Naive B cell (primary cell): ENCODE results near the gene TMEM150A. TPM values are rescaled to one million over a fixed set of nuclear protein-coding genes. Genes with fewer than 3 reads are reported as not detected.

Experiments
- ATAC-seq, 2 donors: fragments of 150-1000 bp; cut with Tn5 transposase; 2 replicates each; pipeline ENCODE4 v1.10.0; 2021; ENCODE audit warnings: low read depth in 2 of 2, mild to moderate bottlenecking in 2 of 2, moderate library complexity in 2 of 2
- DNase-seq: peaks from one replicate; pipeline ENCODE4 v3.0.0; 2022
- H3K27ac Mint-ChIP-seq, 6 donors: one replicate each; pipeline ENCODE4 v1.8.0; 2020 to 2022; ENCODE audit warnings: mild to moderate bottlenecking in 6 of 6, mixed read lengths in 6 of 6, moderate library complexity in 5 of 6, inconsistent platforms in 2 of 6
- H3K27me3 Mint-ChIP-seq, 3 donors: one replicate each; pipeline ENCODE4 v1.8.0; 2021 to 2022; ENCODE audit warnings: mixed read lengths in 3 of 3, mild to moderate bottlenecking in 1 of 3
- H3K36me3 Mint-ChIP-seq, 2 donors: one replicate each; pipeline ENCODE4 v1.8.0; 2020 to 2022; ENCODE audit warnings: mixed read lengths in 2 of 2, inconsistent platforms in 1 of 2, mild to moderate bottlenecking in 1 of 2
- H3K4me1 Mint-ChIP-seq, 3 donors: one replicate each; pipeline ENCODE4 v1.8.0; 2020 to 2022; ENCODE audit warnings: mixed read lengths in 3 of 3, inconsistent platforms in 1 of 3, mild to moderate bottlenecking in 1 of 3, moderate library complexity in 1 of 3
- H3K4me3 Mint-ChIP-seq, 8 donors: one replicate each; pipeline ENCODE4 v1.8.0; 2020 to 2022; ENCODE audit warnings: mild to moderate bottlenecking in 8 of 8, mixed read lengths in 8 of 8, moderate library complexity in 8 of 8, inconsistent platforms in 2 of 8
- H3K9me3 Mint-ChIP-seq, 7 donors: one replicate each; pipeline ENCODE4 v1.8.0; 2020 to 2022; ENCODE audit warnings: mixed read lengths in 7 of 7, mild to moderate bottlenecking in 5 of 7, inconsistent platforms in 2 of 7, moderate library complexity in 1 of 7
- polyA plus RNA-seq, 6 donors: library from polyadenylated mRNA; unstranded; fragments of 300-500 nt; fragmentation: Illumina TruSeq; gene quantifications; one replicate each; pipeline ENCODE4 v1.2.3, GENCODE V29; 2021; ENCODE audit warnings: low read depth in 6 of 6

The TMEM150A gene
- polyA plus RNA-seq, 6 donors from 2014 or later: 11.8 to 25.0 (median 14.5) TPM

GRCh38 chr2:85548608-85548900, 53.9 kb downstream of the TMEM150A start:
- ATAC-seq (no peak), DNase-seq (no peak)
- Mint-ChIP-seq H3K36me3 (peaks cover 0 to 7% of the 10 kb centered on the region in 2 donors), H3K27me3 (no peaks in the 10 kb centered on the region), H3K4me1 (peaks cover 11 to 13% (median 12%) of the 10 kb centered on the region in 3 donors), H3K4me3 (no peak overlapping the region), H3K27ac (no peak overlapping the region), H3K9me3 (no peaks in the 10 kb centered on the region)

Other genes with a start within 250 kb of the TMEM150A start
- 1 to 10 TPM; 4.4 to 8.7 (median 6.8) TPM for gene RETSAT, start 248.2 kb downstream of the TMEM150A start, polyA plus RNA-seq
- gene ELMOD3, start 247.9 kb downstream of the TMEM150A start, polyA plus RNA-seq: 10 to 100 TPM in 5 of 6 donors, 1 to 10 TPM in 1; 9.8 to 23.1 (median 13.8) TPM
- gene CAPG, start 192.3 kb downstream of the TMEM150A start, polyA plus RNA-seq: 100 to 1,000 TPM; 114 to 414 (median 282) TPM
- not detected for gene SH2D6, start 184.0 kb downstream of the TMEM150A start, polyA plus RNA-seq
- 10 to 100 TPM; 78.7 to 99.4 (median 93.4) TPM for gene MAT2A, start 63.5 kb downstream of the TMEM150A start, polyA plus RNA-seq
- gene GGCX, start 41.2 kb downstream of the TMEM150A start, polyA plus RNA-seq: 10 to 100 TPM; 12.1 to 22.2 (median 16.2) TPM
- 100 to 1,000 TPM; 262 to 339 (median 305) TPM for gene VAMP8, start 25.1 kb downstream of the TMEM150A start, polyA plus RNA-seq
- 10 to 100 TPM; 33.3 to 68.5 (median 49.9) TPM for gene VAMP5, start 18.3 kb downstream of the TMEM150A start, polyA plus RNA-seq
- 100 to 1,000 TPM; 152 to 207 (median 187) TPM for gene RNF181, start 7.0 kb downstream of the TMEM150A start, polyA plus RNA-seq
- gene C2orf68, start 9.4 kb upstream of the TMEM150A start, polyA plus RNA-seq: 10 to 100 TPM; 13.8 to 21.7 (median 21.4) TPM
- 10 to 100 TPM; 40.4 to 74.6 (median 58.7) TPM for gene USP39, start 13.5 kb upstream of the TMEM150A start, polyA plus RNA-seq
- not detected for gene SFTPB, start 65.5 kb upstream of the TMEM150A start, polyA plus RNA-seq
- 10 to 100 TPM in 4 of 6 donors, 1 to 10 TPM in 2; 6.3 to 20.4 (median 11.2) TPM for gene GNLY, start 91.7 kb upstream of the TMEM150A start, polyA plus RNA-seq
- not detected for gene ATOH8, start 151.3 kb upstream of the TMEM150A start, polyA plus RNA-seq